HG02759 (cell line): Measurements from ENCODE around the gene LPAR1.
"Not testable (repeated sequence)": the region's sequence is repeated elsewhere in the genome, so short reads cannot be mapped to it uniquely, and the experiment has no call there.

Experiments used
- ATAC-seq: cut with Tn5 transposase; IDR thresholded peaks from one replicate; pipeline ENCODE4 v1.9.1; 2021; ENCODE audit warnings: mild to moderate bottlenecking, moderate library complexity; ENCODE audit not compliant: unreplicated experiment

Gene LPAR1, protein sequence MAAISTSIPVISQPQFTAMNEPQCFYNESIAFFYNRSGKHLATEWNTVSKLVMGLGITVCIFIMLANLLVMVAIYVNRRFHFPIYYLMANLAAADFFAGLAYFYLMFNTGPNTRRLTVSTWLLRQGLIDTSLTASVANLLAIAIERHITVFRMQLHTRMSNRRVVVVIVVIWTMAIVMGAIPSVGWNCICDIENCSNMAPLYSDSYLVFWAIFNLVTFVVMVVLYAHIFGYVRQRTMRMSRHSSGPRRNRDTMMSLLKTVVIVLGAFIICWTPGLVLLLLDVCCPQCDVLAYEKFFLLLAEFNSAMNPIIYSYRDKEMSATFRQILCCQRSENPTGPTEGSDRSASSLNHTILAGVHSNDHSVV

DNA sequence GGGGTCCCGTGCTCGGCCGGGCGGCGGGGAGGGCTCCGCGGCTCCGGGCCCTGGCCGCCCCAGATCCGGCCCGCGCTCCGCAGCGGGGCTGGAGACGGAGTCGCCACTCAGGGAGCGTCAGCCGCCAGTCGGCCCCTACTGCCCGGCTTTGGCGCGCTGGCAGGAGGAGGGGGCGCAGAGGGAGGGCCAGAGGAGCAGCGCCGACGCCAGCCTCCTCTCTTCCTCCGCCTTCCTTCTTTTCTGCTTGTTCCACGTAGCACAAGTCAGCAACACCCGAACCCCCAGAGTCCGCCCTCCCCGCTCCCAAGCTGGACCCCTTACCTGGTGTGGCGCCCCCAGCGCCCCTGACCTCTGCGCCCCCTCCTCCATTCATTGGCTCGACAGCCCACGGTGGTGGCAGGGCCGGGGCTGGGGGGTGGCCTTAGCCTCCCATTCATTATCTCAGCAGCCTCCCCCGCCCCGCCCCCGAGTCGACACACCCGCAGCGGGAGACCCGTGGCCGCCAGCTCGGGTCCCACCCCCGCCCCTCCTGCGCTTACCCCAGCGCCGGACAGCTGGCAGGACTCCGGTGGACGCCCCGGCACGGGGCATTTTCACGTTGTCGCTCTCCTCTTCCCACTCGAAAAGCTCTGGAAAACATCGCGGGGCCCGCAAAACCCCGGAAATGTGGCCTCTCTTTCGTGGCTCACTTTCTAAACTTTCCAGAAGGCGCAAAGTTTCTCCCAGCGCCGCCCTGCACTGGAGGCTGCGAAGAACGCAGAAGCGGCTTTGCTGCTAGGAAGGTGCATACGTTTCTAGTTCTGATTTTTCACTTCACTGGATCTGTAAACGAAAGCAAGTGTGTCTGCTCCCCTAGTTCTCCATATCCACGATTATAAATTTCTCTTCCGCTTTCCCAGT lies at the start of gene LPAR1:
Gene LPAR1, minus strand, starts transcription at position 140 of the 900 bp plus-strand sequence. CDS start 66,353 bp downstream, outside the sequence.
- ATAC-seq, result peak; percentile 34

DNA sequence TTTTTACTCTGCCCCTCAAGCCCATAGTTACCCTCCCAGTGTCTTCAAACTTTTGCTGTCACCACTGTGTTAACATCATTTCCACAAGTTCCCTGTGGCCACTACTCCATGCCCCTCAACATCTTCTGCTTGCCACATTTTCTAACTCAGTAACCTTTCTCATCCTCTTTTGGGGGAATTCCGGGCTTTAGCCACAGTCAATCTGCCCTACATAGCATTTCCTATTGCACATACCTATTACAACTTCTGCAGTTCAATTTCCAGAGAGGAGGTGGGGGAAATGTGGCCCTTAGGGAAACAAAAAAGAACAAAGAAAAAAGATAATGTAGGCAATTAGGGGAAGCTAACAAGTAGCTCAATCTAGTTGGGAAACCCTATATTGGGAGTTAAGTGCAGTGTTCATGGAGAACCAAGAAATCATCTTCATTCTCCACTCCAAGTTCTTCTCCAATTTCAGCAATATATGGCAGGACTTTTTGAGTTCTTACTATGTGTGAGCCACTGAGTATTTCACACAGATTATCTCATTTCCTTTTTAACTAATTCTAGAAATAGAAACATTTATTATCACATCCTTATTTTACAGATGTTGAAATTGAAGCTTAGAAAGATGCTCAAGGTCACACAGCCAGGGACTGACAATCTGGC lies 40.2 kb upstream of the LPAR1 start:
- peak; percentile 45 for ATAC-seq

DNA sequence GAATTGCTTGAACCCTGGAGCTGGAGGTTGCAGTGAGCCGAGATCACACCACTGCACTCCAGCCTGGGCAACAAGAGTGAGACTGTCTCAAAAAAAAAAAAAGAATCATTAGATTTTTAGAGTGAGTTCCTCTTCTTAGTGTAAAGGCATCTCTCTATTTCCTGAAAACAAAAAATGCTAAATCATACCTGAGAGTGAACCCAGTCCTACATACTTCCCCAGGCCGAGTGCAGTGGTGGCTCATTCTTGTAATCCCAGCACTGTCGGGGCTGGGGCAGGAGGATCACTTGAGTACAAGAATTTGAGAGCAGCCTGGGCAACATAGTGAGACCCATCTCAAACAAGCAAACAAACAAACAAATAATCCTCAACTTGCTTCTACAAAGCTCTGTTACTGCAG lies 38.2 kb upstream of the LPAR1 start:
- no peak for ATAC-seq

DNA sequence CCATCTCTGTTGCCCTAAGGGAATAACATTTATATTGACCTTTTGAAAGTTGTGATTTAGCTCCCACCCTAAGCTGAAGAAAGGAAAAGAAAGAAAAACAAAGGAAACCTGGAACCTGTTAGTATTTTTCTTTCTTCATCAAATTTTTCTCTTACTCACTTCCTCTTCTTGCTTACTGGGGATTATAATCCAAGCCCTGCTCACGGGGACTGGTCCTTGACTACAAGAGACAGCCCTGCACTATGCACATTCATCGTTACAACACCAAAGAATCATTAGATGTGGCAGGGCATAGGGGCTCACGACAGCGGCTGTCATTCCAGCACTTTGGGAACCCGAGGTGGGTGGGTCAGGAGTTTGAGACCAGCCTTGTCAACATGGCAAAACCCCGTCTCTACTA lies 37.8 kb upstream of the LPAR1 start:
- ATAC-seq, result no peak

DNA sequence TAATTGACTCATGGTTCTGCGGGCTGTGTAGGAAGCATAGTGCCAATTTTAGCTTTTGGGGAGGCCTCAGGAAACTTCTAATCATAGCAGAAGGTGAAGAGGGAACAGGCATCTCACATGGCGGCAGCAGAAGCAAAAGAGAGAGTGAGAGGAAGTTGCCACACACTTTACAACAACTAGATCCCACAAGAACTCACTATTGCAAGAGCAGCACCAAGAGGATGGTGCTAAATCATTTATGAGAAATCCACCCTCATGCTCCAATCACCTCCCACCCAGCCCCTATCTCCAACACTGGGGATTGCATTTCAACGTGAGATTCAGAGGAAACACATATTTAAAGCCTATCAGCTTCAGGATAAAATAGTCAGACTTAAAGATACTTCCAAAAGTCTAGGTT lies 36.1 kb upstream of the LPAR1 start:
- ATAC-seq, result no peak

DNA sequence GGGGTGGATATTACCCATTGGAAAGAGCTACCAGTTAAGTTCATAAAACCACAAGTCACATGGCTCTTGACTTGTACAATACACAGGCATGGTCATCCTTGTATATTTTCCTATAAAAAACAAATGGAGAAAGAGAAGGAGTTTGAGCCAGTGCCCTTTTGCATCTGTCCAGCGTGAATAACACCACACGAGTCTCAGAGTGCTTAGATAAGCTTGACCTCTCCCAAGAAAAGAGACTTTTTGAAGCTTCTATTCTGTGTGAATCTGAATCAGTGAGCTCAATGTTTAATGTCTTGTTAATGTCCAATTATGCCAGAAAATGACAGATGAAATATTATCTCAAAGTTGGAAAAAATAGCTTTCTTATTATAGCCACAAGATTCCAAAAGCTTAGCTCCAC lies 30.9 kb upstream of the LPAR1 start:
- ATAC-seq, result no peak

DNA sequence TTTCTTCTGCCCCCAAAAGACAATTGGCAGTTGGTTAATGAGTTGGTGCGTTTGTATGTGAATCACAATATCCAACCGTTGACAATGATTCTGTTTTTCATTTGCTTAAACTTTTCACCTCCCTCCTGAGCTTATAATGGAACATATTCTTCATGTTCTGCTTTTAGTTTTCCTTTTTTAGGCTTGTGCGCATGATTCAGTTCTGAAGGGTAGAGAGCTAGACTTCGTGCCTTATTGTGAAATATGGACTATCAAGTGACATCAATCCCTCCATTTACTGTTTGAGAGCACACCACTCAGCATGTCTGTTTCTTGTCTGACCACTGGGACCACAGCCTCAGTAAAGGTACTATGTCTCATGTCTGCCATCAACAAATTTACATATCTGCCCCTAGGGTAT lies 30.5 kb upstream of the LPAR1 start:
- no peak for ATAC-seq

DNA sequence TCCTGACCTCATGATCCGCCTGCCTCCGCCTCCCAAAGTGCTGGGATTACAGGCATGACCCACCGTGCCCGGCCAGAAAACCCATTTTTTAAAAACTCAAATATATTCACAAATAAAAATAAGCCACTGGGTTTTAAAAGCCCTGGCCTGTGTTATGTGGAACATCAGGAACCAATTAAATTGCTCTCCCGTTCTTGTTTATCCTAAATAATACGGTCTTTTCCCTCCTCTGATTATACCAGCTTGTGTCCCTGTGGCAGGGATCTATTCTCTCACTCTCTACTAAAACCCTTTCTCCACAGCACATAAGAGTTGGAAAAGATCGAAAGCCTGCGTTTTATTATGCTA lies 30.1 kb upstream of the LPAR1 start:
- ATAC-seq, result no peak

DNA sequence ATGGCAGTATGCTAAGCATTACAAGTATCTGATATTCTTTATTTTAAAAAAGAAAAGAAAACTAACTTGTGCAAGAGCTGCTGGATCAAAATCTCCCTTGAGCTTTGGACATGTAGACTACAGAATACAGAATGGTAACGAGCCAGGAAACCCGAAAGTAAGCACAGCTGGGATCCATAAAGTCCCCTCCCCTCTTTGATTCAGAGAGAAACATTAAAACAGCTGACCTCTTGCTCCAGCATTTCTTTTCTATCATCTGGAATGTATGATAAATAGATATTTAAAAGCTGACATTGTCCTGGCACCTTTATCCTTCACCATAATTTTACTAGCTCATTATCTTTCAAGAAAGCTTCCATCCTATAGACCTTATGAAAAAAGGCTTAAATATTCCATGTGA lies 28.2 kb upstream of the LPAR1 start:
- no peak for ATAC-seq

DNA sequence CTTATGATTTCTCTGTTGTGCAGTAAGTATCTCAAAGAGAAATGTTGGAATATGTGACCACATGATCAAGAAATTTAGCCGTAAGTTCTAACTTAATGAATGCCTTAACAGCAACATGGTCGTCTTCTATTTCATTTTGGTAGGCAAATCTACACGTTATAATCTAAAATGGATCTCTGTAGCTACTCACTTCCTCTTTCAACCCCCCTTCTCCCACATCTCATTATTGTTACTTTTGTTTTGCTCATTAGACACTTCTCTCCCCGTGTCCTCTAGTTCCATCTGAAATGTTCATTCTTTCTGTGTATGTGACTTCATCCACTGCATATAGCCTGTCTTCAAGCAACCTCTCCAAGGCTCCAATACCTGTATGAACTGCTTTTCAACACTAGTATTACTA lies 27.1 kb upstream of the LPAR1 start:
- ATAC-seq, result no peak

DNA sequence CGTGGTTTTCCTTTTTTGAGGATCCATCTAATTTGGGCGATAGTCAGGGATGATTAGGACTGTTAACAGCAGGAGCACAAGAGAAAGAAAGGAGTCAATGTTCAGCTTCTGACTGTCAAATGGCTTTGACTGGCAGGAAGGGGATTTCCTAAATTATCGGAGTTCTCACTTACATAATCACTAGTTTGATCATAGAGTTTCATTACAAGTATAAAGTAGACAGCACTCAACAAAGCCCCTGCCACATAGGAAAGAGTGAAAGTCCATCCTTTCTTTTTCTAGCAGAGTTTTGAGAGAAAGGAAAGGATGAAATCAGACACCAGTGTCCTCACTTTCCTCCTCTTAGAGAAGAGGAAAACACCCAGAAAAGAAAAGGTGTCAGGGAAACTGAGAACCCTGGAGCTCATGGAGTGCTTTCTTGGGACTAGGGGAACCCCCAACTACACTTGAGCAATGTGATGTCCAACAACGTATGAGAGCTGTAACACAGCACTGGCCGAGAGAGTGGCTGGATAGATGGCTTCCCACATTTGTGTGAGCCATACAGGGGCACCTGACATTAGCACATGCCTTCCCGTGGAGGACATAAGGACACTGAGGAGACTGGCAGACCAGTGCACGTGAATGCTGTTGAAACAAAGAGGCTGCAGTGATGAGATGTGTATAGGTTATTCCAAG lies 26.0 kb upstream of the LPAR1 start:
- no peak for ATAC-seq

DNA sequence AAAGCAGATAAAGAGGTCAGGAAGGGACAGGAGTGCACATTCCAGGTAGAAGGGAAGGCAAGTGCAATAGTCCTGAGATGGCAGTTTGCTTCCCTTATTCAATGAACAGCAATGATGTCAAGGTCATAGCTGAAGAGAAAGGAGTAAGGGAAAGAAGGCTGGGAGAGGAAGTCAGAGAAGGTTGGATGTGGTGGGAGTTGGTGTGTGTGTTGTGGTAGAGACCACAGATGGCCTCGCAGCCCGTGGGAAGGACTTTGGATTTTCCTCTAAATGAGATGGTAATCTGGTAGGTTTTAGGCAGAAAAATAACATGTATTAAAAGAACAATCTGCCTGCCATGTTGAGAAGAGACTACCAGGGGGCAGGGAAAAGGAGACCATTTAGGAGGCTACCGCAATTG lies 25.1 kb upstream of the LPAR1 start:
- ATAC-seq, result no peak

DNA sequence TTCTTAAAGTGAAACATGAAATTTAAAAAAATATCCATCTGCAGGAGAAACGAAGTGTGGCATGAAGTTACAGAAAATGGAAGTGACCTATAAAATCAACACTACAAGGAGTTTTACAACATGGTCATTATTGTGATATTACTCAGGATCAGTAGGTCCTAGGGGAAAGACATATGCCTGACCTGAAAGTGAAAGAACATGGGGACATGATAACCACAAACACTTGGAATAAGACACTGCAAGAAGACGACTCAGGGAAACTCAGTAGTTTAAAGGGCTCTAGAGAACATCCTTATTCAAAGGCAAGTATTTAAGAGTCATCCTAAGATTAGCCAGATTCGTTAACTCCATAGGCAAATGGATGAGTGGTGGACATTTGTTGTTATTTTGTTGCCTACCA lies 19.9 kb upstream of the LPAR1 start:
- no peak for ATAC-seq

DNA sequence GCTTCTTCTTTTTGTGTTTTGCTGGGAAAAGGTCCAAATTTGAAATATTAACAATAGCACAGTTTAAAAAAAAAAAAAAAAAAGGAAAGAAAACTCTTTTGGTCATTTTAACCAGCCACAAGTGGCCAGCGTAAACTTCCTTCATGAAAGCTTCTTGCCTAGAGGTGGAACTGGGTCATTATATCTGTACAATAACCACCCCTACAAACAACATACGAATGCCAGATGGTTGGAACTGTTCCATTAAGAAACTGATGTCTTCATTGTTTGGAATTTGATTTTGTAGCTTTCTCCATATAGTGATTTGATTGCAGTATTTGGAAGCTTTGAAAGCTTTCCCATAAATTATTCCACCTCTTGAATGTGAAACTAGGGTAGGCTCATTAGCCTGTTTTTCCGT lies 18.3 kb upstream of the LPAR1 start:
- ATAC-seq, result no peak

DNA sequence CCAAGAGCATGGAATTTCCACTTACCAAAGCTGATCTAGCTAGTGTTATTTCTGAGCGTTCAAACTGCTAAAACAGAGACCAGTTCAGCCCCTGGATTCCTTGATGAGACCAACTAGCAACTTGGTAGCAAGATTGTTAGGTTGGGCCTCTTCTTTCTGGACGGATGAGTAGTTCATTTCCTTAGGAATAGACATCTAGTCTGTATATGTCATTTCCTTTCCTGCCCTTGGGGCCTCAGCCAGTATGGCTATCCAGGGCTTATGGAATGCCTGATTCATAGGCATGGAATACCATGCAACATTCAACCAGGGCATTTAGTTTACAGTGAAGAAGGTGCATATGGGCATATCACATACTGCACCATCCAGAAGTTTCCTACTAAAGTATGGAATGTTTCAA lies 14.5 kb upstream of the LPAR1 start:
- no peak for ATAC-seq

DNA sequence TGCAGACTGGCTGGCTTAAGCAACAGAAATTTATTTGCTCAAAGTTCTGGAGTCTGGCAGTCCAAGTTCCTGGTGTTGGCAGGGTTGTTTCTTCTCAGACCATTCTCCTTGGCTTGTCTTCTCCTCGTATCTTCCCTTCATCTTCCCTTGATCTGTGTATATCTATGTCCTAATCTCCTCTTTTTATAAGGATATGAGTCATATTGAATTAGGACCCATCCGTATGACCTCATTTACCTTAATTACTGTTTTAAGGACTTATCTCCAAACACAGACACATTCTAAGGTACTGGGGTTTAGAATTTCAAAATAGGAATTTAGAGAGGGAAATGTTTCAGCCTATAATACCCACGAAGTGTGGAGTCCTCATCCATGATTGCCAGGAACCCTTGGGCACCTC lies 13.1 kb upstream of the LPAR1 start:
- ATAC-seq, result no peak

DNA sequence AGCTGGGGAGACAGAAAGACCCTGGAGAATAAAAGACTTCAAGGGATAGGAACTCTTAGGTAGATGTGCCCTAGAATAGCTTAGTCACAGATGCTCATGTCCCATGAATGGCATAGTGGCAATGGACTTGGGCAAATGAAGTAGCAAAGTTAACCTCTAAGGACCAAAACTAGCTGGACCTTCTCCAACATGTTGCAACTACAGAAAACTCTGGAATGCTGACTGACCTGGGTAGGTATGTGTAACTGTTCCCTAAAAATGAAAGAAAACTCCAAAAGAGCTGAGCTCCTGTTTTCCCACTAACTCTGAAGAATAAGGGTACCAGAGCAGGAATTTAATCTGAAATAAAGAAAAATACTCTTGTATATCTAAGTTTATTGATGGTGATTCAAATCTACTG lies 12.5 kb upstream of the LPAR1 start:
- ATAC-seq, result no peak

DNA sequence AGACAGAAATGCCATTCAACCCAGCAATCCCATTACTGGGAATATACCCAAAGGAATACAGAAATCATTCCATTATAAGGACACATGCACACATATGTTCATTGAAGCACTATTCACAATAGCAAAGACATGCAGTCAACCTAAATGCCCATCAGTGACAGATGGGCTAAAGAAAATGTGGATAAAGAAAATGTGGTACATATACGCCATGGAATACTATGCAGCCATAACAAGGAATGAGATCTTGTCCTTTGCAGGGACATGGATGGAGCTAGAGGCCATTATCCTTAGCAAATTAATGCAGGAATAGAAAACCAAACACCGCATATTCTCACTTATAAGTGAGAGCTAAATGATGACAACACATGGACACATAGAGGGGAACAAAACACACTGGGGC lies 9.0 kb upstream of the LPAR1 start:
- ATAC-seq, result not testable (repeated sequence)

DNA sequence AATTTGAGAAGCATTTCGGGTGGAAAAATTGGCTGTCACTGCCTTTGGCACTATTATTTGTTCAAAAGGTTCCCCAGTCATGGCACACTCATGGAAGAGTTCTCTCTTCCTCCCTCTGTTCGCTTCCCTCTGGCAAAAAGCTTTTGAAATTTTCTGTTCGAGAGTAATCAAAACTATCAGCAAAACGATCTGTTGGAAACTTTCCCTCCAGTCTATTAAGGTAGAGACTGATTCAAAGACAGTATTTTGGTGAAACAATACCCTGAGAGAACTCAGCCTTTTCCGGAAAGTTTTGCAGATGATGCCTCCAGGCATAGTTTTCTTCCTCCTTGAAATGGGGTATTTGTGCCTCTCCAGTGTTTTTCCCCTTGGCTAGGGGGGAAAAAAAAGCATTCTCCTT lies 3.6 kb upstream of the LPAR1 start:
- ATAC-seq, result no peak

DNA sequence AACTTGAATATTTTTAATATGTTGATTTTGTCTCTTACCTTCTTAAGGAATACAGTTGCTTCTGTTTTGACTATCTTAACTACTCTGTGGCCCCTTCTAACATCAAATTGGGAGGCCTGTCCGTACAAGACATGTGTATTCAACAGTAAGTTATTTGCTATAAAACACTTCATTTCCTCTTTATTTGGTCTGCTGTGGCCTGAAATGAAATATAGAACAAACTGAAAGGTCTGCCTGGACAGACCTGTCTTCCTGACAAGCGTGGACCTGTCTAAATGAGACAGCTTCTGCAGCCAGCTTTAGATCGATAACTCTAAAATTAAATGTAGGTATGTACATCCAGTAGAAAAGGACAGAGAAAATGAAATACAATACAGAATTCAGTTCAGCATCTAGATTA lies 2.2 kb upstream of the LPAR1 start:
- ATAC-seq, result no peak

DNA sequence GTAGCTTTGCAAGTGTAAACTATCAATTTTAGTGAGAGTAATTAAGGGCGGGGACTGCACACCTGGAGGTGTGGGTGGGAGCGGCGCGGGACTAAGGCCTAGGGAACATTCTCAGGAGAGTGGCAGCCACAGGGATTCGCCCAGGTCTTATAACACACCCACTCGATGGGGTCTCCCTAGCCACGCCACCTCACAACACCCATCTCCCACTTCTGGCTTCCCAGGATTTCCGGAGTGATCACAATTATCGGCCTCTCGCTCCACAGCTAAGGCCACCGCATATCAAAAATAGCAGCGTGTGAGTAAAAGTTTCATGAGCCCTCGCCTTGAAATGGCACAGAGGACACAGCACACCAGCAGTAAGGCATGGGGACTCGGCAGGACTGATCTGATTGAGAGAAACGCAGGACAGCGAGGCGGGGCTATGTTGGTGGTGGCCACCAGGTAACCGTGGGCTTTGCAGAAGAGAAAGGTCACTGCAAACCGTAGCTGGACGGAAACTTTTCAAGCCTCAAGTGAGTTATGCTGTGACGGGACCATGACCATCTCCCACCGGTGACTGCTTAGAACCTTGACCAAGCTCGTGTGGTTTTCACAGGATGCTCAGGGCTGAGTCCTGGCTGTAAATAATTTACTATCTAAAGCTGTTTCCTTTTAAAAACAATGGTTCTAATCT lies 1.1 kb upstream of the LPAR1 start:
- ATAC-seq, result no peak
